ENCODE results near the gene GALNT12. TPM values are rescaled to one million over a fixed set of nuclear protein-coding genes. Genes with fewer than 3 reads are reported as not detected.

The GALNT12 gene
- total RNA-seq, 5 donors from 2014 or later (not counting 1 experiment from before 2014, with no cell fraction given): 9.5 to 11.7 (median 11.6) TPM

- Mint-ChIP-seq H3K4me3 (no peak overlapping the region), H3K27ac (no peak overlapping the region), H3K4me1 (no peaks in the 10 kb centered on the region), H3K27me3 (peaks cover 35 to 40% of the 10 kb centered on the region in 2 donors), H3K36me3 (no peaks in the 10 kb centered on the region), H3K9me3 (no peaks in the 10 kb centered on the region)
- POLR2A ChIA-PET: no interaction called here
- Histone ChIP-seq H3K4me1 (ENCODE audit: control insufficient read depth in 1 of 2, extremely low read depth in 1 of 2, insufficient read depth in 2 of 2, low read length in 2 of 2) (no peaks in the 10 kb centered on the region), H3K36me3 (ENCODE audit: control insufficient read depth in 2 of 2, extremely low read depth in 1 of 2, insufficient read depth in 1 of 2, low read length in 1 of 2) (no peaks in the 10 kb centered on the region), H3K9me3 (no peaks in the 10 kb centered on the region), H3K4me3 (ENCODE audit: control insufficient read depth in 1 of 2, extremely low read depth in 1 of 2, low read length in 1 of 2) (no peak overlapping the region), H3K27ac (ENCODE audit: low read length) (no peak overlapping the region), H3K27me3 (replicated peaks in 1 of 2; ENCODE audit: control insufficient read depth in 2 of 2, extremely low read depth in 1 of 2, insufficient read depth in 2 of 2, low read length in 1 of 2) (peaks cover 0 to 29% of the 10 kb centered on the region in 2 experiments)
- CTCF ChIA-PET: interaction anchor here in 1 of 2 donors (0.6 kb wide), 1 partner anchor 85 kb away, joined by 5 read pairs; no protein-coding TSS in a partner anchor
- ATAC-seq (replicated peaks in 1 of 4): no peak
- no peak for DNase-seq
- WGBS (ENCODE audit: insufficient coverage): no CpG with 5 or more reads among the region's 1 CpG
These were observed 75.8 kb downstream of the GALNT12 start for GRCh38 chr9:98883276-98883675.

- H3K4me3 Mint-ChIP-seq: no peak overlapping the region
- peaks cover 36 to 40% of the 10 kb centered on the region in 2 donors for H3K27me3 Mint-ChIP-seq
- H3K36me3 Mint-ChIP-seq: no peaks in the 10 kb centered on the region
- H3K9me3 ChIP-seq: no peaks in the 10 kb centered on the region
- DNase-seq (no peak), ATAC-seq (replicated peaks in 1 of 4) (no peak)
- H3K4me1 Mint-ChIP-seq: no peaks in the 10 kb centered on the region
- ChIA-PET CTCF (no interaction called here), POLR2A (no interaction called here)
- H3K27ac ChIP-seq (ENCODE audit: low read length): no peak overlapping the region
- H3K27ac Mint-ChIP-seq: no peak overlapping the region
- no peak overlapping the region for H3K4me3 ChIP-seq (ENCODE audit: control insufficient read depth in 1 of 2, extremely low read depth in 1 of 2, low read length in 1 of 2)
- peaks cover 0 to 25% of the 10 kb centered on the region in 2 experiments for H3K27me3 ChIP-seq (replicated peaks in 1 of 2; ENCODE audit: control insufficient read depth in 2 of 2, extremely low read depth in 1 of 2, insufficient read depth in 2 of 2, low read length in 1 of 2)
- H3K9me3 Mint-ChIP-seq: no peaks in the 10 kb centered on the region
- no peaks in the 10 kb centered on the region for H3K36me3 ChIP-seq (ENCODE audit: control insufficient read depth in 2 of 2, extremely low read depth in 1 of 2, insufficient read depth in 1 of 2, low read length in 1 of 2)
- WGBS (ENCODE audit: insufficient coverage): 93% methylated on average over 4 of the region's 4 CpGs
- H3K4me1 ChIP-seq (ENCODE audit: control insufficient read depth in 1 of 2, extremely low read depth in 1 of 2, insufficient read depth in 2 of 2, low read length in 2 of 2): no peaks in the 10 kb centered on the region
These were observed 77.4 kb downstream of the GALNT12 start for GRCh38 chr9:98884849-98885248.

GRCh38 chr9:98885575-98886295 is 78.3 kb downstream of the GALNT12 start:
- Mint-ChIP-seq H3K36me3 (no peaks in the 10 kb centered on the region), H3K9me3 (no peaks in the 10 kb centered on the region), H3K27me3 (peaks cover 39 to 40% of the 10 kb centered on the region in 2 donors), H3K4me1 (no peaks in the 10 kb centered on the region), H3K27ac (no peak overlapping the region), H3K4me3 (no peak overlapping the region)
- H3K27ac ChIP-seq (ENCODE audit: low read length): no peak overlapping the region
- H3K36me3 ChIP-seq (ENCODE audit: control insufficient read depth in 2 of 2, extremely low read depth in 1 of 2, insufficient read depth in 1 of 2, low read length in 1 of 2): no peaks in the 10 kb centered on the region
- ATAC-seq (replicated peaks in 1 of 4) (no peak), DNase-seq (no peak)
- ChIA-PET POLR2A (no interaction called here), CTCF (no interaction called here)
- no peaks in the 10 kb centered on the region for H3K4me1 ChIP-seq (ENCODE audit: control insufficient read depth in 1 of 2, extremely low read depth in 1 of 2, insufficient read depth in 2 of 2, low read length in 2 of 2)
- H3K4me3 ChIP-seq (ENCODE audit: control insufficient read depth in 1 of 2, extremely low read depth in 1 of 2, low read length in 1 of 2): no peak overlapping the region
- 95% methylated on average over 3 of the region's 5 CpGs for WGBS (ENCODE audit: insufficient coverage)
- H3K27me3 ChIP-seq (replicated peaks in 1 of 2; ENCODE audit: control insufficient read depth in 2 of 2, extremely low read depth in 1 of 2, insufficient read depth in 2 of 2, low read length in 1 of 2): peaks cover 0 to 24% of the 10 kb centered on the region in 2 experiments
- no peaks in the 10 kb centered on the region for H3K9me3 ChIP-seq

- Mint-ChIP-seq H3K27ac (no peak overlapping the region), H3K36me3 (no peaks in the 10 kb centered on the region), H3K4me3 (no peak overlapping the region), H3K4me1 (no peaks in the 10 kb centered on the region), H3K9me3 (no peaks in the 10 kb centered on the region), H3K27me3 (peaks cover 36 to 37% of the 10 kb centered on the region in 2 donors)
- H3K36me3 ChIP-seq (ENCODE audit: control insufficient read depth in 2 of 2, extremely low read depth in 1 of 2, insufficient read depth in 1 of 2, low read length in 1 of 2): no peaks in the 10 kb centered on the region
- ChIA-PET CTCF (no interaction called here), POLR2A (no interaction called here)
- ATAC-seq (replicated peaks in 1 of 4) (no peak), DNase-seq (no peak)
- 49% methylated on average over 4 of the region's 6 CpGs for WGBS (ENCODE audit: insufficient coverage)
- no peak overlapping the region for H3K4me3 ChIP-seq (ENCODE audit: control insufficient read depth in 1 of 2, extremely low read depth in 1 of 2, low read length in 1 of 2)
- H3K27me3 ChIP-seq (replicated peaks in 1 of 2; ENCODE audit: control insufficient read depth in 2 of 2, extremely low read depth in 1 of 2, insufficient read depth in 2 of 2, low read length in 1 of 2): peaks cover 0 to 19% of the 10 kb centered on the region in 2 experiments
- H3K27ac ChIP-seq (ENCODE audit: low read length): no peak overlapping the region
- no peaks in the 10 kb centered on the region for H3K9me3 ChIP-seq
- no peaks in the 10 kb centered on the region for H3K4me1 ChIP-seq (ENCODE audit: control insufficient read depth in 1 of 2, extremely low read depth in 1 of 2, insufficient read depth in 2 of 2, low read length in 2 of 2)
These were observed 79.3 kb downstream of the GALNT12 start for GRCh38 chr9:98886691-98887229.

- 94% methylated on average over 3 of the region's 6 CpGs for WGBS (ENCODE audit: insufficient coverage)
- ATAC-seq (replicated peaks in 1 of 4) (no peak), DNase-seq (no peak)
- POLR2A ChIA-PET: no interaction called here
- Histone ChIP-seq H3K27ac (ENCODE audit: low read length) (no peak overlapping the region), H3K36me3 (ENCODE audit: control insufficient read depth in 2 of 2, extremely low read depth in 1 of 2, insufficient read depth in 1 of 2, low read length in 1 of 2) (no peaks in the 10 kb centered on the region), H3K9me3 (no peaks in the 10 kb centered on the region), H3K4me1 (ENCODE audit: control insufficient read depth in 1 of 2, extremely low read depth in 1 of 2, insufficient read depth in 2 of 2, low read length in 2 of 2) (no peaks in the 10 kb centered on the region), H3K4me3 (ENCODE audit: control insufficient read depth in 1 of 2, extremely low read depth in 1 of 2, low read length in 1 of 2) (no peak overlapping the region), H3K27me3 (replicated peaks in 1 of 2; ENCODE audit: control insufficient read depth in 2 of 2, extremely low read depth in 1 of 2, insufficient read depth in 2 of 2, low read length in 1 of 2) (peaks cover 0 to 16% of the 10 kb centered on the region in 2 experiments)
- CTCF ChIA-PET: no interaction called here
- Mint-ChIP-seq H3K36me3 (no peaks in the 10 kb centered on the region), H3K27me3 (peaks cover 32 to 34% of the 10 kb centered on the region in 2 donors), H3K27ac (no peak overlapping the region), H3K9me3 (no peaks in the 10 kb centered on the region), H3K4me1 (no peaks in the 10 kb centered on the region), H3K4me3 (no peak overlapping the region)
These were observed 80.5 kb downstream of the GALNT12 start for GRCh38 chr9:98887918-98888510.

GRCh38 chr9:98888801-98889421 is 81.4 kb downstream of the GALNT12 start:
- WGBS (ENCODE audit: insufficient coverage): 80% methylated on average over 1 of the region's 4 CpGs
- H3K27me3 ChIP-seq (replicated peaks in 1 of 2; ENCODE audit: control insufficient read depth in 2 of 2, extremely low read depth in 1 of 2, insufficient read depth in 2 of 2, low read length in 1 of 2): peaks cover 0 to 16% of the 10 kb centered on the region in 2 experiments
- Mint-ChIP-seq H3K4me3 (no peak overlapping the region), H3K27me3 (peaks cover 28 to 34% of the 10 kb centered on the region in 2 donors), H3K36me3 (no peaks in the 10 kb centered on the region), H3K4me1 (no peaks in the 10 kb centered on the region), H3K9me3 (no peaks in the 10 kb centered on the region), H3K27ac (no peak overlapping the region)
- no peak overlapping the region for H3K27ac ChIP-seq (ENCODE audit: low read length)
- no peak overlapping the region for H3K4me3 ChIP-seq (ENCODE audit: control insufficient read depth in 1 of 2, extremely low read depth in 1 of 2, low read length in 1 of 2)
- H3K9me3 ChIP-seq: no peaks in the 10 kb centered on the region
- ChIA-PET CTCF (no interaction called here), POLR2A (no interaction called here)
- H3K4me1 ChIP-seq (ENCODE audit: control insufficient read depth in 1 of 2, extremely low read depth in 1 of 2, insufficient read depth in 2 of 2, low read length in 2 of 2): no peaks in the 10 kb centered on the region
- DNase-seq: no peak
- H3K36me3 ChIP-seq (ENCODE audit: control insufficient read depth in 2 of 2, extremely low read depth in 1 of 2, insufficient read depth in 1 of 2, low read length in 1 of 2): no peaks in the 10 kb centered on the region
- ATAC-seq (replicated peaks in 1 of 4): no peak
